SK-N-SH (cell line): ENCODE data around the gene RTCA.
"Not testable (repeated sequence)": the region's sequence is repeated elsewhere in the genome, so short reads cannot be mapped to it uniquely, and the experiment has no call there.

Source experiments
- CTCF ChIP-seq: fragments of 200-600 bp; sonication (generic); IDR thresholded peaks from 2 replicates; pipeline ENCODE4 v1.6.1; 2017; ENCODE audit warnings: antibody characterized with exemption, mild to moderate bottlenecking, moderate library complexity
- EP300 ChIP-seq, 2 experiments: IDR thresholded peaks; 2 replicates each; pipeline versions ENCODE4 v1.4.0 to v1.6.1; 2012; ENCODE audit warnings: borderline replicate concordance in 1 of 2, low read depth in 1 of 2, low read length in 1 of 2
- GATA2 ChIP-seq: sonication (generic); formaldehyde crosslinking; IDR thresholded peaks from 2 replicates; pipeline ENCODE4 v1.5.0; 2020; ENCODE audit warnings: mild to moderate bottlenecking, missing genetic modification reagents
- JUND ChIP-seq: IDR thresholded peaks from 2 replicates; pipeline ENCODE4 v1.4.0; 2012
- PBX3 ChIP-seq: IDR thresholded peaks from 2 replicates; pipeline ENCODE4; 2012
- POLR2AphosphoS5 ChIP-seq: IDR thresholded peaks from 2 replicates; pipeline ENCODE4 v1.6.1; 2012; ENCODE audit warnings: low read depth, low read length
- SMC3 ChIP-seq: IDR thresholded peaks from 2 replicates; pipeline ENCODE4 v1.6.1; 2012; ENCODE audit warnings: low read depth, low read length, improper control_type of control experiment
- TF ChIP-seq, protein P1 (sequence below): IDR thresholded peaks from 2 replicates; pipeline ENCODE4 v1.4.0; 2012; ENCODE audit warnings: low read depth
- TF ChIP-seq, protein P2 (sequence below): fragments of 150-350 bp; IDR thresholded peaks from 2 replicates; pipeline ENCODE4 v1.6.1; 2017; ENCODE audit warnings: antibody characterized with exemption, low read length, low read depth, borderline replicate concordance

- TF ChIP-seq, protein P1, sequence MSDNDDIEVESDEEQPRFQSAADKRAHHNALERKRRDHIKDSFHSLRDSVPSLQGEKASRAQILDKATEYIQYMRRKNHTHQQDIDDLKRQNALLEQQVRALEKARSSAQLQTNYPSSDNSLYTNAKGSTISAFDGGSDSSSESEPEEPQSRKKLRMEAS: not testable (repeated sequence)
- TF ChIP-seq, protein P2, sequence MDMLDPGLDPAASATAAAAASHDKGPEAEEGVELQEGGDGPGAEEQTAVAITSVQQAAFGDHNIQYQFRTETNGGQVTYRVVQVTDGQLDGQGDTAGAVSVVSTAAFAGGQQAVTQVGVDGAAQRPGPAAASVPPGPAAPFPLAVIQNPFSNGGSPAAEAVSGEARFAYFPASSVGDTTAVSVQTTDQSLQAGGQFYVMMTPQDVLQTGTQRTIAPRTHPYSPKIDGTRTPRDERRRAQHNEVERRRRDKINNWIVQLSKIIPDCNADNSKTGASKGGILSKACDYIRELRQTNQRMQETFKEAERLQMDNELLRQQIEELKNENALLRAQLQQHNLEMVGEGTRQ: not testable (repeated sequence)
- not testable (repeated sequence) for TF ChIP-seq CTCF; POLR2AphosphoS5; JUND; SMC3; GATA2 (CRISPR knock-in tag); PBX3; EP300 (IDR thresholded peaks at IDR 0.05; ENCODE audit: borderline replicate concordance in 1 of 2, low read depth in 1 of 2, low read length in 1 of 2)
Observed at GRCh38 chr1:100264081-100264480, 1.9 kb upstream of the RTCA start.
